Sigmoid colon (tissue), 7 donors: ENCODE measurements around the gene ZFHX3. TPM values are rescaled to one million over a fixed set of nuclear protein-coding genes. Genes with fewer than 3 reads are reported as not detected.

Experiments used
- DNase-seq: peaks from one replicate; pipeline ENCODE4 v3.0.0-alpha.2; 2019
- H3K27ac ChIP-seq, 4 donors: fragments of 200-600 bp; sonication (generic); one replicate each; pipeline ENCODE4 v1.5.1; 2016 to 2019; ENCODE audit warnings: mild to moderate bottlenecking in 1 of 4
- H3K27me3 ChIP-seq, 3 donors: fragments of 200-600 bp; sonication (generic); one replicate each; pipeline ENCODE4 v1.5.1; 2019; ENCODE audit warnings: mild to moderate bottlenecking in 1 of 3
- H3K36me3 ChIP-seq, 4 donors: fragments of 200-600 bp; sonication (generic); one replicate each; pipeline ENCODE4 v1.5.1; 2016 to 2019
- H3K4me1 ChIP-seq, 4 donors: fragments of 200-600 bp; sonication (generic); one replicate each; pipeline ENCODE4 v1.5.1; 2017 to 2019
- H3K4me3 ChIP-seq, 4 donors: fragments of 200-600 bp; sonication (generic); one replicate each; pipeline ENCODE4 v1.5.1; 2017 to 2019; ENCODE audit warnings: mild to moderate bottlenecking in 2 of 4, moderate library complexity in 1 of 4
- H3K9me3 ChIP-seq, 4 donors: fragments of 200-600 bp in 3 of 4; sonication (generic) in 3 of 4; one replicate each; pipeline versions ENCODE4 v1.5.1 to v1.6.1; 2013 to 2019
- CTCF ChIP-seq, 4 experiments: fragments of 450-650 bp in 3 of 4; fragments of 200-600 bp in 1 of 4; IDR thresholded peaks; one replicate each; pipeline ENCODE4 v1.5.1; 2016 to 2019; ENCODE audit warnings: antibody characterized with exemption in 4 of 4, mild to moderate bottlenecking in 3 of 4, moderate library complexity in 2 of 4
- EP300 ChIP-seq, 4 donors: sonication (generic); formaldehyde crosslinking; IDR thresholded peaks; one replicate each; pipeline ENCODE4 v1.6.1; 2017; ENCODE audit warnings: antibody characterized with exemption in 4 of 4
- POLR2A ChIP-seq, 2 donors: fragments of 450-650 bp; IDR thresholded peaks; one replicate each; pipeline ENCODE4 v1.6.1; 2016; ENCODE audit warnings: antibody characterized with exemption in 2 of 2, mild to moderate bottlenecking in 2 of 2, moderate library complexity in 2 of 2
- POLR2AphosphoS5 ChIP-seq, 4 donors: sonication (generic); formaldehyde crosslinking; IDR thresholded peaks; one replicate each; pipeline ENCODE4 v1.6.1; 2017; ENCODE audit warnings: antibody characterized with exemption in 4 of 4
- WGBS, 2 donors: extraction: QIAGEN DNeasy Blood & Tissue Kit; methylation state at CpG; one replicate each; pipeline ENCODE4 v1.1.7; 2013; 5-methylcytosine and 5-hydroxymethylcytosine counted together
- intact Hi-C: fragments of 100-400 bp; cut with DNase I; formaldehyde crosslinking; loops from one replicate; pipeline ENCODE4 v1.15.1; 2023
- polyA plus RNA-seq, 3 donors: library from polyadenylated mRNA; stranded (reverse); fragments of 200-250 nt; gene quantifications; one replicate each; pipeline ENCODE4 v1.2.3, GENCODE V29; 2013
- total RNA-seq, 4 donors: library from RNA; depleted of rRNA; stranded (reverse); fragments of >200 nt; gene quantifications; one replicate each; pipeline ENCODE4 v1.1.0, GENCODE V29; 2016
- donor health status: healthy with polysubstance abuse.
- donor health status: Bipolar disorder and iron deficiency.
- donor health status: healthy.

Gene ZFHX3
- total and polyA plus RNA-seq, 7 donors: 0.69 to 38.8 (median 17.8) TPM

- no peak overlapping the region for H3K27ac ChIP-seq
- intact Hi-C loops: no loop called here
- peaks cover 0 to 11% (median 6%) of the 10 kb centered on the region in 4 donors for H3K4me1 ChIP-seq
- no peak overlapping the region for H3K4me3 ChIP-seq
- no peak for TF ChIP-seq CTCF (IDR thresholded peaks at IDR 0.05)
- no peak for TF ChIP-seq EP300 (IDR thresholded peaks at IDR 0.05)
- no peak for TF ChIP-seq POLR2A (IDR thresholded peaks at IDR 0.05)
- no peak for TF ChIP-seq POLR2AphosphoS5 (IDR thresholded peaks at IDR 0.05)
- H3K36me3 ChIP-seq: no peaks in the 10 kb centered on the region
- no peaks in the 10 kb centered on the region for H3K27me3 ChIP-seq
- no peaks in the 10 kb centered on the region for H3K9me3 ChIP-seq
- 83 to 94% methylated on average over 6 of the region's 6 CpGs for WGBS, 2 donors
- DNase-seq: no peak
Measured at GRCh38 chr16:72864130-72864833, 183.6 kb downstream of the ZFHX3 start.

DNA sequence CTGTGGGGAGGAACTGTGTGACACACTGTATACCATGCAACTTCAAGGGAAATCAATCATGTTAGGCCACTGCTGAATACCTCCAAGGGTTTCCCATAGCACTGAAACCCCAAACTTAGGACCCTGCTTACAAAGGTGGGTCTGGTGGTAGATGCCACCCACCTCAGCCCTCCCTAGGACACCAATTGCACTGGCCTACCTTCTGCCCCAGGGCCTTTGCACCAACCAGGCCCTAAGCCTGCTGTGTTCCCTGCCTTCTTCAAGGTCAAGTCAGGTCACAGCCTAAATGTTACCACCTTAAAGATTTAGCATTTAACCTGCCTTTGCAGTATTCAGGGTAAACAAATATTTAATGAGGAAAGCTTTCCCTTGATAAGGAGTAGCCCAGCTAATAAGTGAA lies 185.8 kb downstream of the ZFHX3 start:
- intact Hi-C loops: no loop called here
- no peaks in the 10 kb centered on the region for H3K27me3 ChIP-seq
- DNase-seq: no peak
- no peak overlapping the region for H3K27ac ChIP-seq
- peaks cover 0 to 28% (median 23%) of the 10 kb centered on the region in 4 donors for H3K4me1 ChIP-seq
- TF ChIP-seq EP300 (IDR thresholded peaks at IDR 0.05): no peak
- no peak for TF ChIP-seq POLR2AphosphoS5 (IDR thresholded peaks at IDR 0.05)
- no peak for TF ChIP-seq CTCF (IDR thresholded peaks at IDR 0.05)
- TF ChIP-seq POLR2A (IDR thresholded peaks at IDR 0.05): no peak
- no peaks in the 10 kb centered on the region for H3K36me3 ChIP-seq
- H3K9me3 ChIP-seq: no peaks in the 10 kb centered on the region
- no peak overlapping the region for H3K4me3 ChIP-seq

GRCh38 chr16:72860726-72861562 lies 187.0 kb downstream of the ZFHX3 start:
- intact Hi-C loops: no loop called here
- H3K4me1 ChIP-seq: peaks cover 0 to 28% (median 23%) of the 10 kb centered on the region in 4 donors
- 88 to 93% methylated on average over 14 of the region's 14 CpGs for WGBS, 2 donors

DNA sequence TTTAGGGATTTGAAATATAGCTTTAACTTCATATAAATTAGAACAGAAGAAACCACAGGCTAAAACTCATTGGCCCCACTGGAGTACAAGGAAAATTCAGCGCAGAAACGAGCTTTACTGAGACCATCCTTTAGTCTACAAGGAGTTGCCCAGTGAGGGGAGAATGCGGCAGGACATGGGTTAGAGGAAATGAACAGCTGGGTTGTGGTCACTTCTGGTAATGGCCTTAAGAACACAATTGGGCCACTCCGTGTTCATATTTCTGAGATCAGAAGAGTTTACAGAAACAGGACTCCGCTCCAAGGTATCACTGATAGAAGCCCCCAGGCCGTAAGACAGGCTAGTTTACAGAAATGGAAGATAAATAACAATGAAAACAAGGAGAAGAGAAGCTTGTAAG lies 188.3 kb downstream of the ZFHX3 start:
- peak overlapping the region in 3 of 4 donors; percentile 56 to 80 (median 71) for H3K27ac ChIP-seq
- TF ChIP-seq EP300 (IDR thresholded peaks at IDR 0.05): no peak
- no peak for TF ChIP-seq POLR2A (IDR thresholded peaks at IDR 0.05)
- no peak for TF ChIP-seq POLR2AphosphoS5 (IDR thresholded peaks at IDR 0.05)
- TF ChIP-seq CTCF (IDR thresholded peaks at IDR 0.05): no peak
- peaks cover 0 to 31% (median 23%) of the 10 kb centered on the region in 4 donors for H3K4me1 ChIP-seq
- no peaks in the 10 kb centered on the region for H3K36me3 ChIP-seq
- intact Hi-C loops: no loop called here
- no peaks in the 10 kb centered on the region for H3K9me3 ChIP-seq
- no peak for DNase-seq
- no peaks in the 10 kb centered on the region for H3K27me3 ChIP-seq
- 92 to 94% methylated on average over 6 of the region's 6 CpGs for WGBS, 2 donors
- no peak overlapping the region for H3K4me3 ChIP-seq

More at GRCh38 chr16:72860726-72861562, 187.0 kb downstream of the ZFHX3 start:
- H3K27ac ChIP-seq: no peak overlapping the region
- H3K9me3 ChIP-seq: no peaks in the 10 kb centered on the region
- no peaks in the 10 kb centered on the region for H3K36me3 ChIP-seq
- no peak for TF ChIP-seq CTCF (IDR thresholded peaks at IDR 0.05)
- DNase-seq: no peak
- H3K27me3 ChIP-seq: no peaks in the 10 kb centered on the region
- no peak overlapping the region for H3K4me3 ChIP-seq
